ENCODE data around the gene TINCR.

Gene TINCR

GRCh38 chr19:5588906-5589676 lies 21.3 kb upstream of the TINCR start:
- no peak for DNase-seq (ENCODE audit: low spot score)

GRCh38 chr19:5588441-5588840 lies 20.7 kb upstream of the TINCR start:
- no peak for DNase-seq (ENCODE audit: low spot score)

GRCh38 chr19:5587661-5588060 lies 19.9 kb upstream of the TINCR start:
- no peak for DNase-seq (ENCODE audit: low spot score)

- DNase-seq (ENCODE audit: low spot score), result no peak
Measured at GRCh38 chr19:5587071-5587455, 19.3 kb upstream of the TINCR start.

- peak; percentile 47 for DNase-seq (ENCODE audit: low spot score)
Measured at GRCh38 chr19:5586300-5587070, 18.7 kb upstream of the TINCR start.

DNA sequence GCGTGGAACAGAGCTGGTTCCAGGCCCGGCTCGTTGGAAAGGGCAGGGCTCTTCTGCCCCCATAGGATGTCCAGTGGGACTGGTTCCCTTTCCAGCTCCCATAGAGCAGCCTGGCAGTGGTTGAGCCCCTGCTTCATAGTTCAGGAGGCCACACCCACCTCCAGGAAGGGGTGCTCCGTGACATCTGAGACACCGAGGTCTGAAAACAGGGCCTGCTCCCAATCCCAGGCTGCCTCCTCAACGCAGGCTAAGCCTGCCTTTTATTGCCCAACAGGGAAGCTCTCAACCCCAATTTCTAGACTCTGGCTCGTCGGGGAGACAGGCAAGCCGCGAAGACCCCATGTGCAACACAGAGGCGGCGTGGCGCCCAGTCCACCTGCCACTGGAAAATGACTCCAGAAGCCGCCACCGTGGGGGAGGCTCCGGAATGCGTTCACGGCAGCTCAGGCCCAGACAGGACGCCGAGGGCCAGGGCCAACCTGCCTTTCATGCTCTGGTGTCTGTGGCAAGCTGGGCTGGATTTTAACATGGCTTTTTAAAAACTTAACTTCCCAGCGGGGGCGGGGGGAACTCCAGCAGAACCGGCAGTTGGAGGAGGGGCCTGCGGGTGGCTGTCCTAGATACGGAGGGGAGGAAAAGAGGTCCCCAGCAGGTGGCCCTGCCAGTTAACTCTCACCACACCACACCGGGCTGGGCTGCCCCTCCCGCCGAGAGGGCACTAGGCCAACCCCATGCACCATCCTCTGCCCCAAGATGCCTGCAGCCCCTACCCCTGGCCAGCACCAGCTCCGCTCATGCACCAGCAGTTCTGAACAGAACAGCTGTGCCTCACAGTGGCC lies 17.9 kb upstream of the TINCR start:
- peak; percentile 90 for DNase-seq (ENCODE audit: low spot score)

- no peak for DNase-seq (ENCODE audit: low spot score)
Measured at GRCh38 chr19:5580161-5580571, 12.4 kb upstream of the TINCR start.

- no peak for DNase-seq (ENCODE audit: low spot score)
Measured at GRCh38 chr19:5579697-5580096, 11.9 kb upstream of the TINCR start.

GRCh38 chr19:5579286-5579685 lies 11.5 kb upstream of the TINCR start:
- no peak for DNase-seq (ENCODE audit: low spot score)

- DNase-seq (ENCODE audit: low spot score), result peak; percentile 94
Measured at GRCh38 chr19:5578097-5578846, 10.5 kb upstream of the TINCR start.

DNA sequence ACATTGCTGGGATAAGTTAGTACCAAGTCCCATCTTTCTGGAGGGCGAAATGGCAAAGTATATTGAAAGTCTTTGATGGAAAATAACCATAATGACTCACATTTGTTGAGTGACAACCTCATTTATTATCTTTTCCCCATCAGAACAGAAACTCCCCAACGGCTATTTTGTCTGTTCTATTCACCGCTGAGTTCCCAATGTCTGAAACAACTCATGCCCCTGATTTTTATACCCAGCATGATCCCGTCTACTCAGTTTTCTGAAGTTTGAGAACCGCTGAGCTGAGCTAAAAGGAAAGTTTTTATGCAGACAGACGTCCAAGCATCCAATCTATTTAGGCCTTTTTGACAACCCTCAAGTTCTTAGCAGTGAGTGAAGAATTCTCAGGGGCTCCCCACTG lies 7.8 kb upstream of the TINCR start:
- no peak for DNase-seq (ENCODE audit: low spot score)

DNA sequence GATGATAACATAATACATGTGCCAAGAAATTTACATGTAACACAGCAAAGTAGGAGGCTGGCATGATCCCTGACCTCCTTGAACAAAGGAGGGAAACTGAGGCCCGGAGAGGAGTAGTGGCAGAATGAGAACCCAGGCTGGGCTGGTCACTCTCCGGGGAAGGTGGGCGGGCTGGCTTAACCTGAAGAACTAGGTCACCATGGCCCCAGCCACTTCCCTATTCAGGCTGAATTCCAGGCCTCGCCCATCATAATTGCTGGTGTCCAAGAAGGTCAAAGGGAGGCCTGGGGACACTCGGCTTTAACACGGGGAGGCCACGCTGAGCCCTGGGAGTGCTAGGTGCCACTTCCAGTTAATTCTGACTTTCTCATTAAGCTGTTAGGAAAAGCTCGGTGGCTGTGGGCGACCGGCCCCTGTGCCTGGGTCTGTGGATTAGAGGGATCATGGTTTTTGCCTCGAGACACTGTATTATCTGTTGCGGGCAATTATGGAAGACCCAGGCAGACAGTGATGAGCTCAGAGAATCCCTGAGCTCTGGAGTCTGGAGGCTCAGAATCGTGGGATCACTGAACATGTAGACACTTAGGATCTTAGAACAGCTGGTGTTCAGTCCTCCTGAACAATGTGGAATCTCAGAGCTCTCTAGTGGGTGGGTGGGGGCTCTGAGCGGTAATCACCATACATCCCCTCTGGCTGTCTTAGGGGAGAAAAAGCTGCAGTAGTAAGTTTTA lies 5.0 kb upstream of the TINCR start:
- DNase-seq (ENCODE audit: low spot score), result no peak

DNA sequence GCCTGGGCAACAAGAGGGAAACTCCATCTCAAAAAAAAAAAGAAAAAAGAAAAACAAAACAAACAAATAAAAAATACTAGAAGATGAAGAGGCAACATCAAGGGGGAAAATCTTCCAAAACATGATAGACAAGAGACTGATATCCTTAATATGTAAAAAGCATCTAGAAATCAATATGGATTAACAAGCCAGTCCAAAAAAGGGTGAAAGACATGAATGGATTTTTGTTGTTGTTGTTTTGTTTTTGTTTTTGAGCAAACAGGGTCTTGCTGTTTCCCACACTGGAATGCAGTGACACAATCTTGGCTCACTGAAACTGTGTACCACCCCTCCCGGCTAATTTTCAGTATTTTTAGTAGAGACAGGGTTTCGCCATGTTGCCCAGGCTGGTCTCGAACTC lies 4.0 kb upstream of the TINCR start:
- no peak for DNase-seq (ENCODE audit: low spot score)

GRCh38 chr19:5567970-5568407 lies 236 bp upstream of the TINCR start:
- no peak for DNase-seq (ENCODE audit: low spot score)

DNA sequence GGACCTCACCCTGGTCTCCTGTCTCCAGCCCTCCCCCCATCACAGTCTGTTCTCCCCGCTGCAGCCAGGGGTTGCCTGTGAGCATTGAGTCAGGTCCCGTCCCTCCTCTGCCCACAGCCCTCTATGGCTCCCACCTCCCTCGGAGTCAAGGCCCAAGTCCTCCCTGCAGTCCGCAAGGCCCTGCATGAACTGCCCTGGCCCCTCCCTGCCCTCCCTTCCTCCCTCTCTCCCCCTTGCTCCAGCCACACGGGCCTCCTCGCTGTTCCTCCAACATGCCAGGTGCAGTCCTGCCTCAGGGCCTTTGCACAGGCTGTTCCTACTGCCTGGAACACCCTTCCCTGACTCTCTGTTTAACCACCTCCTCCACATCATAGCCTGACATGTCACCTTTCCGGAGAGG lies 2.8 kb downstream of the TINCR start:
- no peak for DNase-seq (ENCODE audit: low spot score)

GRCh38 chr19:5563935-5564612 lies 3.7 kb downstream of the TINCR start:
- no peak for DNase-seq (ENCODE audit: low spot score)

DNA sequence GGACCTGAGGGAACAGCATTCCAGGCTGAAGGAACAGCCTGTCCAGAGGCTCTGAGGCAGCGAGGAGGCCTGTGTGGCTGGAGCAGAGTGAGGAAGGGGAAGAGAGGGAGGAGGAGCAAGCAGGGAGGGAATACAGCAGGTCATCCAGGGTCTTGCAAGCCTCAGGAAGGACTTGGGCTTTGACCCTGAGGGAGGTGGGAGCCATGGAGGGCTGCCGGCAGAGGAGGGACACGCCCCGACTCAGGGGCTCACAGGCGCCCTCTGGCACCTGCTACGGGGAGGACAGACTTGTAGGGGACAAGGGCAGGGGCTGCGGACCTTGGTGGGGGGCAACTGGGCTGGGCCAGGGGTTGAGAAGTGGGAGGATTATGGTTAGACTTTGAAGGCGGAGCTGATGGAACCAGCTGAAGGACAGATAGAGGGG lies 4.7 kb downstream of the TINCR start:
- no peak for DNase-seq (ENCODE audit: low spot score)

- DNase-seq (ENCODE audit: low spot score), result no peak
Measured at GRCh38 chr19:5562280-5562679, 5.5 kb downstream of the TINCR start.

GRCh38 chr19:5561559-5561958 lies 6.2 kb downstream of the TINCR start:
- no peak for DNase-seq (ENCODE audit: low spot score)

DNA sequence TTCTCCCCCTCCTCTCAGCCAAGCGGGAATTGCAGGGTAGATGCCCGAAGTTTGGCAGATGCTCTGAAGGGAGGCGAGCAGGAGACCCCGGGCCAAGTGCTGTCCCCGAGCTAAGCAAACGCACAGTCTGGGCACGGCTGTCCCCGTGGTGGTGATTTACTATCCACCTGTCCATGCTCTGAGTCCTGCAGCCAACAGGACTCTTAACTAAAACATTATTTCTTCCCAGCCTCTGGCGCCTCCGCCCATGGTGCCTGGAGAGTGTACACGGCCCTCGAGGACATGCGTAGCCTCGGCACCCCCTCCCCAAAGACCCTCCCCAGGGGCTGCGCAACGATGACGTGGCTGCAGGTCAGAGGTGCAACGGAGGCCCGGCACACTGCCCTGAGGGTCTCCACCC lies 7.6 kb downstream of the TINCR start:
- no peak for DNase-seq (ENCODE audit: low spot score)

- no peak for DNase-seq (ENCODE audit: low spot score)
Measured at GRCh38 chr19:5559804-5560133, 8.0 kb downstream of the TINCR start.
